Breast epithelium (tissue), 4 donors: ENCODE measurements around the gene YTHDF1. TPM values are rescaled to one million over a fixed set of nuclear protein-coding genes. Genes with fewer than 3 reads are reported as not detected.

Source experiments
- DNase-seq, 2 donors: peaks; one replicate each; pipeline ENCODE4 v3.0.0-alpha.2; 2019; ENCODE audit warnings: low spot score in 2 of 2
- H3K27ac ChIP-seq, 2 donors: fragments of 200-600 bp; sonication (generic) in 1 of 2; one replicate each; pipeline ENCODE4 v1.5.1; 2016 to 2019; ENCODE audit warnings: mild to moderate bottlenecking in 1 of 2
- H3K27me3 ChIP-seq, 2 donors: fragments of 200-600 bp; sonication (generic) in 1 of 2; one replicate each; pipeline versions ENCODE4 v1.5.1 to v1.6.0; 2017 to 2019; ENCODE audit warnings: control low read depth in 1 of 2, mild to moderate bottlenecking in 1 of 2
- H3K36me3 ChIP-seq: fragments of 200-600 bp; one replicate; pipeline ENCODE4 v1.5.1; 2019
- H3K4me1 ChIP-seq, 2 donors: fragments of 200-600 bp; sonication (generic); one replicate each; pipeline ENCODE4 v1.5.1; 2016 to 2019; ENCODE audit warnings: control low read depth in 1 of 2
- H3K4me3 ChIP-seq, 3 donors: fragments of 200-600 bp; sonication (generic); 1 replicate in 2 of 3; 2 replicates in 1 of 3; pipeline ENCODE4 v1.5.1; 2016 to 2019; ENCODE audit warnings: mild to moderate bottlenecking in 3 of 3, moderate library complexity in 2 of 3
- H3K9me3 ChIP-seq, 2 donors: fragments of 200-600 bp; sonication (generic) in 1 of 2; one replicate each; pipeline ENCODE4 v1.5.1; 2016 to 2019; ENCODE audit warnings: control low read depth in 1 of 2
- POLR2A ChIP-seq: fragments of 450-650 bp; IDR thresholded peaks from one replicate; pipeline ENCODE4 v1.6.1; 2016; ENCODE audit warnings: antibody characterized with exemption, mild to moderate bottlenecking, moderate library complexity
- POLR2AphosphoS5 ChIP-seq, 3 donors: sonication (generic); formaldehyde crosslinking; IDR thresholded peaks; one replicate each; pipeline ENCODE4 v1.6.1; 2017; ENCODE audit warnings: antibody characterized with exemption in 3 of 3
- intact Hi-C: fragments of 100-400 bp; cut with DNase I; formaldehyde crosslinking; loops from one replicate; pipeline ENCODE4 v1.15.1; 2023; ENCODE audit warnings: low total_unique reads
- total RNA-seq, 3 donors: library from RNA; depleted of rRNA; stranded (reverse); fragments of >200 nt; gene quantifications; one replicate each; pipeline ENCODE4 v1.1.0, GENCODE V29; 2016
- TF ChIP-seq, protein P1 (sequence below), 3 donors: fragments of 450-650 bp; IDR thresholded peaks; one replicate each; pipeline ENCODE4 v1.5.1; 2016 to 2017; ENCODE audit warnings: antibody characterized with exemption in 3 of 3, mild to moderate bottlenecking in 3 of 3, moderate library complexity in 3 of 3

The YTHDF1 gene
- total RNA-seq, 3 donors from 2014 or later = 23.0 to 32.8 (median 28.2) TPM

- no peaks in the 10 kb centered on the region for H3K4me1 ChIP-seq
- no peak overlapping the region for H3K4me3 ChIP-seq
- TF ChIP-seq POLR2AphosphoS5 (IDR thresholded peaks at IDR 0.05) = no peak
- no peak for TF ChIP-seq POLR2A
- TF ChIP-seq, protein P1, sequence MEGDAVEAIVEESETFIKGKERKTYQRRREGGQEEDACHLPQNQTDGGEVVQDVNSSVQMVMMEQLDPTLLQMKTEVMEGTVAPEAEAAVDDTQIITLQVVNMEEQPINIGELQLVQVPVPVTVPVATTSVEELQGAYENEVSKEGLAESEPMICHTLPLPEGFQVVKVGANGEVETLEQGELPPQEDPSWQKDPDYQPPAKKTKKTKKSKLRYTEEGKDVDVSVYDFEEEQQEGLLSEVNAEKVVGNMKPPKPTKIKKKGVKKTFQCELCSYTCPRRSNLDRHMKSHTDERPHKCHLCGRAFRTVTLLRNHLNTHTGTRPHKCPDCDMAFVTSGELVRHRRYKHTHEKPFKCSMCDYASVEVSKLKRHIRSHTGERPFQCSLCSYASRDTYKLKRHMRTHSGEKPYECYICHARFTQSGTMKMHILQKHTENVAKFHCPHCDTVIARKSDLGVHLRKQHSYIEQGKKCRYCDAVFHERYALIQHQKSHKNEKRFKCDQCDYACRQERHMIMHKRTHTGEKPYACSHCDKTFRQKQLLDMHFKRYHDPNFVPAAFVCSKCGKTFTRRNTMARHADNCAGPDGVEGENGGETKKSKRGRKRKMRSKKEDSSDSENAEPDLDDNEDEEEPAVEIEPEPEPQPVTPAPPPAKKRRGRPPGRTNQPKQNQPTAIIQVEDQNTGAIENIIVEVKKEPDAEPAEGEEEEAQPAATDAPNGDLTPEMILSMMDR (IDR thresholded peaks at IDR 0.05) = no peak
- intact Hi-C loops = no loop called here
- H3K27me3 ChIP-seq = peaks cover 0 to 41% of the 10 kb centered on the region in 2 donors
- no peak for DNase-seq
- no peak overlapping the region for H3K27ac ChIP-seq
- H3K36me3 ChIP-seq = no peaks in the 10 kb centered on the region
- H3K9me3 ChIP-seq = no peaks in the 10 kb centered on the region
Observed at GRCh38 chr20:63241272-63241671, 25.3 kb upstream of the YTHDF1 start.

DNA sequence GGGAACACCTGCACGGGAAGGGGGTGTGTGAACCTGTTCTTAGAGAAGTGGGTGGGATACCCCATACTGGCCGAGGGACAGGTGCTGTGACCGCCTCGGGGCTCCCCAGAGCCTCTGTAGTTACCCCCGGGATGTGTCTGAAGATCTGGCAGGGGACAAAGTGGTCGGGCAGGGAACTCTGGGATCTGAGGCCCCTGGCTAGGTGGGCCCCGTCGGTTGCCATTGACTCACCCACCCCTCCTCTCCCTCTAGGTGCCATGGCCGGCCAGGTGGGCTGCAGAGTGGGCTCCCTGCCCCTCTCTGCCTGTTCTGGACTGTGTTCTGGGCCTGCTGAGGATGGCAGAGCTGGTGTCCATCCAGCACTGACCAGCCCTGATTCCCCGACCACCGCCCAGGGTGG lies 24.1 kb upstream of the YTHDF1 start:
- intact Hi-C loops = no loop called here
- no peak overlapping the region for H3K27ac ChIP-seq
- TF ChIP-seq POLR2AphosphoS5 (IDR thresholded peaks at IDR 0.05) (no peak), POLR2A (no peak)
- TF ChIP-seq, protein P1 (IDR thresholded peaks at IDR 0.05) = no peak
- H3K4me1 ChIP-seq = no peaks in the 10 kb centered on the region
- H3K36me3 ChIP-seq = no peaks in the 10 kb centered on the region
- no peaks in the 10 kb centered on the region for H3K9me3 ChIP-seq
- H3K4me3 ChIP-seq = no peak overlapping the region
- H3K27me3 ChIP-seq = peaks cover 0 to 51% of the 10 kb centered on the region in 2 donors
- no peak for DNase-seq

DNA sequence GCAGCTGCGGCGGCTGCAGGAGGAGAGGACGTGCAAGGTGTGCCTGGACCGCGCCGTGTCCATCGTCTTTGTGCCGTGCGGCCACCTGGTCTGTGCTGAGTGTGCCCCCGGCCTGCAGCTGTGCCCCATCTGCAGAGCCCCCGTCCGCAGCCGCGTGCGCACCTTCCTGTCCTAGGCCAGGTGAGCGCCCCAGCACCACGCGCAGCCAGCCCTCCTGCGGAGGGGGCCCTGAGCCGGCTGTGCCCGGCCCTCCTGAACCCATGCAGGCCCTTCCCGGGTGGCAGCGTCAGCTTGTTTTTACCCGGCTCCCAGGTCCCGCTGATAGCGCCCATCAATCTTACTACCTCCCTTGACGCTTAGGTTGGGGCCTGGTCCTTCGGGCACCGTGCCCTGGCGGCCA lies 23.5 kb upstream of the YTHDF1 start:
- H3K27ac ChIP-seq = no peak overlapping the region
- TF ChIP-seq POLR2AphosphoS5 (IDR thresholded peaks at IDR 0.05) = no peak
- TF ChIP-seq POLR2A = no peak
- TF ChIP-seq, protein P1 (IDR thresholded peaks at IDR 0.05) = no peak

DNA sequence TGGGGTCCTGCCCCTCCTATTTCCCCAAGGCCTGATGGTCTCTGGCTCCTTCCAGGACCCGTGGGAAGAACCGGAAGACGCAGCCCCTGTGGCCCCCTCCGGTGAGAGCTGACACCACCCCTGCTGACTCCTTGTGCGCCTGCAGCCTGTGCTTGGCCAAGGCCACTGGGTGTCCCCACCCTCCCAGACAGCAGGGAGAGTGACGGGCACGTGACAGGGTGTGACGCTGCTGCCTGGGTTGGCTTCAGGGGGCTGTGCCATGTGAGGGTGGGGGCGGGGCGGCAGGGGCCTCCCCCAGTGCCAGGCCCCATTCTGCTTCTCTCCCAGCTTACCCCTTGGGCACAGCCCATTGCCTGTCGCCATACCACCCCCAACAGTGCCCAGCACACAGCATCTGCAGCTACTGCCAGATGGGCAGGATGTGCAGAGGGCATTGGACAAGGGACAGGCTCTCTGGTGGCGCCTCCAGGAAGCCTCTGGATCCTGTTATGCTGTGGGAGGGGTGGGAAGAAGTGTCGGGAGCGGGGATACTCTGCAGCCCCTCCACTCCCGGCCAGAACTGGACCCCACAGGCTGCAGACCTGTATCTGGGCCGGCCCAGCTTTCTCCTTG lies 22.7 kb upstream of the YTHDF1 start:
- DNase-seq = no peak
- H3K27me3 ChIP-seq = peaks cover 0 to 55% of the 10 kb centered on the region in 2 donors
- TF ChIP-seq, protein P1 (IDR thresholded peaks at IDR 0.05) = no peak
- TF ChIP-seq POLR2A (no peak), POLR2AphosphoS5 (IDR thresholded peaks at IDR 0.05) (no peak)
- H3K4me3 ChIP-seq = no peak overlapping the region
- no peaks in the 10 kb centered on the region for H3K36me3 ChIP-seq
- no peaks in the 10 kb centered on the region for H3K4me1 ChIP-seq
- no peaks in the 10 kb centered on the region for H3K9me3 ChIP-seq
- no peak overlapping the region for H3K27ac ChIP-seq
- intact Hi-C loops = no loop called here

More for the DNA sequence above, 23.5 kb upstream of the YTHDF1 start:
- Histone ChIP-seq H3K4me3 (no peak overlapping the region), H3K4me1 (no peaks in the 10 kb centered on the region), H3K9me3 (no peaks in the 10 kb centered on the region), H3K27me3 (peaks cover 0 to 52% of the 10 kb centered on the region in 2 donors), H3K36me3 (no peaks in the 10 kb centered on the region)
- intact Hi-C loops = no loop called here
- no peak for DNase-seq

GRCh38 chr20:63238031-63238430 lies 22.1 kb upstream of the YTHDF1 start:
- Histone ChIP-seq H3K4me3 (no peak overlapping the region), H3K4me1 (no peaks in the 10 kb centered on the region), H3K27me3 (peaks cover 0 to 56% of the 10 kb centered on the region in 2 donors), H3K9me3 (no peaks in the 10 kb centered on the region), H3K36me3 (no peaks in the 10 kb centered on the region), H3K27ac (no peak overlapping the region)
- intact Hi-C loops = no loop called here
- TF ChIP-seq, protein P1 (IDR thresholded peaks at IDR 0.05) = no peak
- TF ChIP-seq POLR2A (no peak), POLR2AphosphoS5 (IDR thresholded peaks at IDR 0.05) (no peak)
- no peak for DNase-seq
